Measurements from ENCODE around the gene GRAMD2A.
A peak's percentile ranks its signal among the peaks of the same experiment; 100 is the strongest.

GRAMD2A gene

GRCh38 chr15:72216079-72216478, 18.5 kb upstream of the GRAMD2A start:
- DNase-seq: no peak

GRCh38 chr15:72207558-72208085, 10.0 kb upstream of the GRAMD2A start:
- DNase-seq: no peak

DNA sequence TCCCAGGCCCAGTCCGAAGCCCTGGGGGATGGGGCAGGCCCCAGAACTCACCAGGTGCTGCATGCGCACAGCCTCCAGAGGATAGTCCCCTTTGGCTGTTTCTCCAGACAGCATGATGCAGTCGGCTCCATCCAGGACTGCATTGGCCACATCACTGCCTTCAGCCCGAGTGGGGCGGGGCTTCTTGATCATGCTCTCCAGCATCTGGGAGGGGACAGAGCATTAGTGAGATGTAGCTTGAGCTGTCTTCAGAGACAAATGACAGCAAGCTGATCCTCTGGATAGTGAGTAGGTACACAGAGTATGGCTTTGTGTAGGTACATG, 9.1 kb upstream of the GRAMD2A start:
- no peak for DNase-seq

- no peak for DNase-seq
Observed at GRCh38 chr15:72205896-72206676, 8.5 kb upstream of the GRAMD2A start.

DNA sequence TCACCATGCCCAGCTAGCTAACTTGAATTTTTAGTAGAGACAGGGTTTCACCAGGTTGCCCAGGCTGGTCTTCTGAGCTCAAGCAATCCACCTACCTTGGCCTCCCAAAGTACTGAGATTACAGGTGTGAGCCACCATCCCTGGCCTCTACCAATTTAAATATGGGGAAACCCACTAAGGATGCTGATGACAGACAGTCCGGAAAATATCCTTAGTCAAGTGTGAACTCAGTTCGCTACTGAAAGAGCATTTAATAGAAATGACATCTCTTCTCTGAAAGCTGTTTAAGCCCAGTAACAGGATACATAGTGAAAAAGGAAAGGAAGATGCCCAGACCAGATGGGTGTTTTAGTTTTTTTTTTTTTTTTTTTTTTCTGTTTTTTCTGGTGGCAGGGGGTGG, 7.7 kb upstream of the GRAMD2A start:
- no peak for DNase-seq

GRCh38 chr15:72203507-72203837, 5.9 kb upstream of the GRAMD2A start:
- peak; percentile 57 for DNase-seq

GRCh38 chr15:72202801-72203506, 5.4 kb upstream of the GRAMD2A start:
- no peak for DNase-seq

- DNase-seq: no peak
Observed at GRCh38 chr15:72202302-72202701, 4.7 kb upstream of the GRAMD2A start.

- no peak for DNase-seq
Observed at GRCh38 chr15:72201391-72201921, 3.9 kb upstream of the GRAMD2A start.

GRCh38 chr15:72200395-72201237, 3.0 kb upstream of the GRAMD2A start:
- no peak for DNase-seq

DNA sequence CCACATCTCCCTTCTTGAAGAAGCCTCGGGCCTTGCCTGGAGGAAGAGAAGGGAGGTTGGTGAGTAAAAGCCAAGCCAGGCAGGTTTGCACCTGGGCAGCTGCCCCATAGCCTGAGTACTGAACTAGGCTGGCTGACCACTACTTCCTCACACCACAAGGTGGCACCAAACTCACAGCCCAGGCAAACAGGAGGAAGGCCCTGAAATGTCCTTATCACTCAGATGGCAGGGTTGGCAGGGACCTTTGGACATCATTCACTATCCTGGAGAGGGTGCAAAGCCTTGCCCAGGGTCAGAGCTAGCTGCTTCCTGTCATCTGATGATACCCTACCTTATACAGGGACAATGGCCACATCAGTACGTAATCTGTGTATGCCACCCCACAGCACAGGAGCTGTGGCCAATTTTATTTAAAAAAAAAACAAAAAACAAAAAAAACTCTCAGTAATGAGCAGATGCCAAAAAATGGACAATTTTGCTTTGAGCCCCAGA, 2.2 kb upstream of the GRAMD2A start:
- peak; percentile 59 for DNase-seq

- no peak for DNase-seq
Observed at GRCh38 chr15:72199205-72199515, 1.6 kb upstream of the GRAMD2A start.

DNA sequence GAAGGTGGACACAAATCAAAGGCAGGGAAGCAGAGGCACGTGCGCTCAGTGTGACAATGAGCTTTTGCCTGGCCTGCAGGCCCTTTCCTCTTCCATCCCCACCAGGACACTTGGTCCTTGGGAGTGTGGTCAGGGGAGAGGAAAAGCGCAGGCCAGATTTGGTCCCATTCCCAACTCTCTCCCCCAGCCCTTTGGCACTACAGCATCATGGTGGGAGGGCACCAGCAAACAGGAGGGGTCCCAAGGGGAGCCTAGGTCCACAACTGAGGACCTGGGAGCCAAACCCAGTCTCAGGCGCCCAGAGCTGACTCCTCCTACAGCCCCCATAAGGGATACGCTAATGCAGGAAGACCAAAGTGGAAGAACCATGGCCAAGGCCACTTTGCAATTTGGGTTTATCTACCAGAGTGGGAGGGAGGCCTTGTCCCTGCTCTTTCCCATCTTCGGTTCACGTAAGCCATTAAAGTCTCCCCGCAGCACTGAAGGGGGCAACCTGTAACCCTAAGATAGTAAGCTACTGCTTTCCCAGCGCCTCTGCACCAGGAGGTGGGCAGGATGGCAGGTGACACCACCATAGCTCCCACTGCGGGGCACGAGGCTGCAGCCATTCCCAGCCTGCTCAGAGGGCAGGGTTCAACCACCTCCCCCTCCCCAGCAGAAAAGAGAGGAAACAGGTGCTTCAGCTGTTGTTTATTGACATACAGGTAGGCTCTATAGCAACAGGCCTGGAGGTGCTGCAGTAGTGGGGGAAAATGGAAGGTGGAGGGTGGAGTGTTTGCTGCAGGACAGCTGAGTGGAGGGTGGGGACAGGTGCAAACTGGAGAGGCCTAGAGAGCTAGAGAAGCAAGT, 993 bp upstream of the GRAMD2A start:
- peak; percentile 73 for DNase-seq

DNA sequence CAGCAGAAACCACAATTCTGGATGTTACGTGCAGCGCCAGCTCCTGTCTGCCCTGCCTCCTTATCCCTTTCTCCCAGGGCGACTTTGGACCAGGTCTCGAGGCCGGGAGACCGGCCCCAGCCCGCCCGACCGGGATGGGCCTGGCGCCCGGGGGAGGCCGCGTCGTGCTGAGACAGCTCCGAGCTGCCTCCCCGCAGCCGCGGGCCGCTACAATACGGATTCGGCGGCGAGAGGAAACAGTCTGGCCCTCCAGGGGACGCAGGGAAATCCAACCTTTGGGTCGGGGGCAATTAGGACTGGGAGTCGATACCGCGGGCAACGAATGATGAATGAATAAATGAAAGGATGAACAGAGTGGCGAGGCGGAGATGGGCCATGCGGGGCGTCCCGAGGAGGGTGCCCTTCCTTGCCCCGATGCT, 537 bp downstream of the GRAMD2A start:
- DNase-seq: no peak

DNA sequence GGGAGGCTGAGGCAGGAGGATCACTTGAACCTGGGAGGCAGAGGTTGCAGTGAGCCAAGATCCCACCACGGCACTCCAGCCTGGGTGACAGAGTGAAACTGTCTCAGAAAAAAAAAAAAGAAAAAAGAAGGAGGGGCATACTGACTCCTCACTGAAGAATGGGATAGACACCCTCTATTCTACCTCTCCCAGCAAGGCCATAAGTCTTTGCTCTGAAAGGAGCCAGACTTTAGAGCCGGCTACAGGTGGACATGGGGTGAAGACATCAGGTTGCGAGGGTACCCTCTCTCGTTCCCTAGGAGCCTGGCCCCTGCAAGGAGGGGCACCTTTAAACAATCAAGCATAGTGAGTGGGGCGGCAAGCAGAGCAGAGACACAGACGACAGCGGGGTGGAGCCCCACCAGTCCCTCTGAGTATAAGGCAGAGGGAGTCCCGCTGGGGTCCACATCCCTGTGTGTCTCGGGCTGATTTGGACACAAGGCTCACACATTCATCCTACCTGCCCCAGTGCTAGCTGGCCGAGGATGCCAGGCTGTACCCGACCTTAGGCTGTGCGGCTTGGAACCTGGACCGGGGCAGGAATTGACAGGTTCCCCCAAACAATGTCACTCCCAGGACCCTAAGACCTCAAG, 1.1 kb downstream of the GRAMD2A start:
- no peak for DNase-seq

GRCh38 chr15:72195101-72195511, 2.5 kb downstream of the GRAMD2A start:
- DNase-seq: no peak

GRCh38 chr15:72193836-72194396, 3.7 kb downstream of the GRAMD2A start:
- DNase-seq: no peak

DNA sequence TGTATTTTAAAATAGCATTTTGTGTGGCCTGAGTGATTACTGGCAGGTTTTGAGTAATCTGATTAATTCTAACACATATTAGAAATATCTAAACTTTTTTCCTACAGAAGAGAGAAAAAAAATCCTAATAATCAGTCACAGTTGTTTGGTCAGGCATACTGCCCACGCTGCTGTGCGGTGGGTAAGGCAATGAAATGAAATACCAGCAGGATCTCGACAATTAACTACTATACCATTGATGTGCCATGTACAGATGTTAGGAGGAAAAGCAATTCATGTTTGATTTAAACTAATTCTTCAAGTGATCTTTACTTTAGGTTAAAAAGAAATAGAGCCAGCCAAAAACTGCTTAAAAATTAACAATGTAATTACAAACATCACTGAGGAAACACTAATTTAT, 5.2 kb downstream of the GRAMD2A start:
- DNase-seq: no peak

GRCh38 chr15:72189250-72189902, 8.2 kb downstream of the GRAMD2A start:
- DNase-seq: no peak

DNA sequence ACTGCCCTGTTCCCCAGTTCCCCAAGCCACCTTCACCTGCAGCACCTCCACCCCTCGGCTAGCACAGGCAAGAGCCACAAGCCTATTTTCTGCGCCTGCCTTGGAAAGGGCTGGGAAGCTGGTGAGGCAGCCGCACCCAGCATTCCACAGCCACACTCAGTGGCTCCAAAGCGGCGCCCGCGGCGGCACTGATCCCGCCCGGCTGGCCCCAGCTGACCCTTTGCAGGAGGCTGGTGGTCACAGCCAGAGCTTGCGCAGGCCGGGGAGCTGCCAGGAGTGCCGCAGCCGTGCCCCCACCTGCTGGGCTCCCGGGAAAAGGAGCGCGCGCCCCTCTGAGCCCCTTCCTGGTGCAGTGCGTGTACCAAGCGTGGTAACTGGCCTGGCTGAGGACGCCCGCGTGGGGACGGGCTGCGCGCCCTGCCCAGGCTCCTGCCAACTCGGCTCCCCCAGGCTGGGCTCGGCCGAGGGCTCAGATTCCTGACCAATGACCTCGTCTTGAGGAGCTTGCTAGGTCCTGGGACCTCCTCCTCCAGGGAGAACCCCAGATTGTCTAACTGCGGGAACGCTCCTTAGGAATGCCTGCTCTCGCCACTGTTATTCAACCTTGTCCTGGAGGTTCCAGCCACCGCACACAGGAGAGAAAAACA, 13.3 kb downstream of the GRAMD2A start:
- no peak for DNase-seq

Measured in COR-L47 (cell line).